ENCODE measurements around the gene WDR70.

GRCh38 chr5:37580106-37580505, 201.0 kb downstream of the WDR70 start:
- TF ChIP-seq, protein P1, sequence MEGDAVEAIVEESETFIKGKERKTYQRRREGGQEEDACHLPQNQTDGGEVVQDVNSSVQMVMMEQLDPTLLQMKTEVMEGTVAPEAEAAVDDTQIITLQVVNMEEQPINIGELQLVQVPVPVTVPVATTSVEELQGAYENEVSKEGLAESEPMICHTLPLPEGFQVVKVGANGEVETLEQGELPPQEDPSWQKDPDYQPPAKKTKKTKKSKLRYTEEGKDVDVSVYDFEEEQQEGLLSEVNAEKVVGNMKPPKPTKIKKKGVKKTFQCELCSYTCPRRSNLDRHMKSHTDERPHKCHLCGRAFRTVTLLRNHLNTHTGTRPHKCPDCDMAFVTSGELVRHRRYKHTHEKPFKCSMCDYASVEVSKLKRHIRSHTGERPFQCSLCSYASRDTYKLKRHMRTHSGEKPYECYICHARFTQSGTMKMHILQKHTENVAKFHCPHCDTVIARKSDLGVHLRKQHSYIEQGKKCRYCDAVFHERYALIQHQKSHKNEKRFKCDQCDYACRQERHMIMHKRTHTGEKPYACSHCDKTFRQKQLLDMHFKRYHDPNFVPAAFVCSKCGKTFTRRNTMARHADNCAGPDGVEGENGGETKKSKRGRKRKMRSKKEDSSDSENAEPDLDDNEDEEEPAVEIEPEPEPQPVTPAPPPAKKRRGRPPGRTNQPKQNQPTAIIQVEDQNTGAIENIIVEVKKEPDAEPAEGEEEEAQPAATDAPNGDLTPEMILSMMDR (conservative IDR thresholded peaks at IDR 0.05; ENCODE audit: low read length), result no peak
- no peak for TF ChIP-seq EZH2phosphoT487 (IDR thresholded peaks at IDR 0.05; ENCODE audit: borderline replicate concordance)

Measured in Loucy (cell line).